NB4 (cell line): ENCODE data around the gene SNN.

Experiments
- CTCF ChIP-seq: IDR thresholded peaks from one replicate; pipeline ENCODE4 v1.5.1; 2012; ENCODE audit warnings: low read depth, low read length
- POLR2A ChIP-seq: IDR thresholded peaks from 2 replicates; pipeline ENCODE4 v1.6.1; 2011; ENCODE audit warnings: mild to moderate bottlenecking; ENCODE audit not compliant: insufficient read length; ENCODE audit errors: extremely low read depth

- TF ChIP-seq CTCF (no peak), POLR2A (no peak)
Measured at GRCh38 chr16:11667221-11667823, 933 bp upstream of the SNN start.
